Measurements from ENCODE around the gene ZNF668. TPM values are rescaled to one million over a fixed set of nuclear protein-coding genes. Genes with fewer than 3 reads are reported as not detected.
"Not testable (repeated sequence)": the region's sequence is repeated elsewhere in the genome, so short reads cannot be mapped to it uniquely, and the experiment has no call there.

ZNF668 gene
- total RNA-seq, 1 experiment from 2014 or later: 52.0 TPM

GRCh38 chr16:31023627-31024226 is 50.3 kb downstream of the ZNF668 start:
- no peak for DNase-seq (ENCODE audit: low spot score)

GRCh38 chr16:31023252-31023602 is 50.8 kb downstream of the ZNF668 start:
- in situ Hi-C loops (cut with HindIII; ENCODE audit: low sequenced_read_pairs): no loop called here
- no peak for DNase-seq (ENCODE audit: low spot score)

More at GRCh38 chr16:31023627-31024226, 50.3 kb downstream of the ZNF668 start:
- in situ Hi-C loops (cut with HindIII; ENCODE audit: low sequenced_read_pairs): no loop called here

- in situ Hi-C loops (cut with HindIII; ENCODE audit: low sequenced_read_pairs): no loop called here
- DNase-seq (ENCODE audit: low spot score): no peak
Measured at GRCh38 chr16:31022544-31023251, 51.3 kb downstream of the ZNF668 start.

- in situ Hi-C loops (cut with HindIII; ENCODE audit: low sequenced_read_pairs): no loop called here
Measured at GRCh38 chr16:31020536-31020935, 53.5 kb downstream of the ZNF668 start.

GRCh38 chr16:31017756-31018155 is 56.3 kb downstream of the ZNF668 start:
- DNase-seq (ENCODE audit: low spot score); in situ Hi-C loops (cut with HindIII; ENCODE audit: low sequenced_read_pairs): not testable (repeated sequence)

More at GRCh38 chr16:31020536-31020935, 53.5 kb downstream of the ZNF668 start:
- DNase-seq (ENCODE audit: low spot score): no peak

- in situ Hi-C loops (cut with HindIII; ENCODE audit: low sequenced_read_pairs): no loop called here
- no peak for DNase-seq (ENCODE audit: low spot score)
Measured at GRCh38 chr16:31016018-31016417, 58.0 kb downstream of the ZNF668 start.

- in situ Hi-C loops (cut with HindIII; ENCODE audit: low sequenced_read_pairs): not testable (repeated sequence)
Measured at GRCh38 chr16:31013292-31013691, 60.7 kb downstream of the ZNF668 start.

GRCh38 chr16:31011815-31012214 is 62.2 kb downstream of the ZNF668 start:
- in situ Hi-C loops (cut with HindIII; ENCODE audit: low sequenced_read_pairs); DNase-seq (ENCODE audit: low spot score): not testable (repeated sequence)

More at GRCh38 chr16:31013292-31013691, 60.7 kb downstream of the ZNF668 start:
- DNase-seq (ENCODE audit: low spot score): not testable (repeated sequence)

Other genes starting within 250 kb of the ZNF668 start
- 58.1 and 89.3 TPM in 2 replicates for gene BCL7C, start 180.2 kb downstream of the ZNF668 start, total RNA-seq (2014; rRNA removed; shearing (Covaris generic))
- 2.1 and 2.4 TPM in 2 replicates for gene CTF1, start 177.6 kb downstream of the ZNF668 start, total RNA-seq (2014; rRNA removed; shearing (Covaris generic))
- gene FBXL19, start 150.7 kb downstream of the ZNF668 start, total RNA-seq (2014; rRNA removed; shearing (Covaris generic)): 67.1 and 85.6 TPM in 2 replicates
- 57.6 and 62.8 TPM in 2 replicates for gene ORAI3, start 125.2 kb downstream of the ZNF668 start, total RNA-seq (2014; rRNA removed; shearing (Covaris generic))
- gene SETD1A, start 116.5 kb downstream of the ZNF668 start, total RNA-seq (2014; rRNA removed; shearing (Covaris generic)): 0.51 and 1.1 TPM in 2 replicates
- gene HSD3B7, start 89.0 kb downstream of the ZNF668 start, total RNA-seq (2014; rRNA removed; shearing (Covaris generic)): 21.7 and 23.6 TPM in 2 replicates
- 0.37 and 5.4 TPM in 2 replicates for gene STX1B, start 63.6 kb downstream of the ZNF668 start, total RNA-seq (2014; rRNA removed; shearing (Covaris generic))
- 54.0 and 54.8 TPM in 2 replicates for gene STX4, start 40.7 kb downstream of the ZNF668 start, total RNA-seq (2014; rRNA removed; shearing (Covaris generic))
- gene ZNF646, start 182 bp upstream of the ZNF668 start, total RNA-seq (2014; rRNA removed; shearing (Covaris generic)): 12.0 and 21.2 TPM in 2 replicates
- 0.44 and 2.8 TPM in 2 replicates for gene PRSS53, start 14.7 kb upstream of the ZNF668 start, total RNA-seq (2014; rRNA removed; shearing (Covaris generic))
- 121 and 129 TPM in 2 replicates for gene VKORC1, start 20.6 kb upstream of the ZNF668 start, total RNA-seq (2014; rRNA removed; shearing (Covaris generic))
- gene BCKDK, start 34.1 kb upstream of the ZNF668 start, total RNA-seq (2014; rRNA removed; shearing (Covaris generic)): 52.5 and 55.3 TPM in 2 replicates
- 86.9 and 88.7 TPM in 2 replicates for gene KAT8, start 43.4 kb upstream of the ZNF668 start, total RNA-seq (2014; rRNA removed; shearing (Covaris generic))
- gene PRSS8, start 61.5 kb upstream of the ZNF668 start, total RNA-seq (2014; rRNA removed; shearing (Covaris generic)): 4.6 TPM in 1 of 2 replicates, not detected in the other
- 0.06 TPM in 1 of 2 replicates, not detected in the other for gene PRSS36, start 75.8 kb upstream of the ZNF668 start, total RNA-seq (2014; rRNA removed; shearing (Covaris generic))
- 40.7 and 70.0 TPM in 2 replicates for gene FUS, start 105.9 kb upstream of the ZNF668 start, total RNA-seq (2014; rRNA removed; shearing (Covaris generic))
- 17.2 and 27.2 TPM in 2 replicates for gene PYCARD, start 128.5 kb upstream of the ZNF668 start, total RNA-seq (2014; rRNA removed; shearing (Covaris generic))
- not detected in 2 replicates for gene TRIM72, start 139.9 kb upstream of the ZNF668 start, total RNA-seq (2014; rRNA removed; shearing (Covaris generic))
- gene PYDC1, start 142.9 kb upstream of the ZNF668 start, total RNA-seq (2014; rRNA removed; shearing (Covaris generic)): not detected in 2 replicates
- 0.27 and 3.1 TPM in 2 replicates for gene ITGAM, start 185.7 kb upstream of the ZNF668 start, total RNA-seq (2014; rRNA removed; shearing (Covaris generic))

All from G401 (cell line).